Raji (cell line): Measurements from ENCODE around the gene CYP24A1.

Experiments used
- POLR2A ChIP-seq: IDR thresholded peaks from 2 replicates; pipeline ENCODE4 v1.6.1; 2011; ENCODE audit warnings: low read depth, low read length, control low read depth; ENCODE audit not compliant: insufficient read depth

The CYP24A1 gene

GRCh38 chr20:54173653-54174456, at the start of gene CYP24A1:
TSS of gene CYP24A1 (minus strand) at chr20:54173986. CDS start at chr20:54173579, 407 bp downstream.
- TF ChIP-seq POLR2A, result no peak

DNA sequence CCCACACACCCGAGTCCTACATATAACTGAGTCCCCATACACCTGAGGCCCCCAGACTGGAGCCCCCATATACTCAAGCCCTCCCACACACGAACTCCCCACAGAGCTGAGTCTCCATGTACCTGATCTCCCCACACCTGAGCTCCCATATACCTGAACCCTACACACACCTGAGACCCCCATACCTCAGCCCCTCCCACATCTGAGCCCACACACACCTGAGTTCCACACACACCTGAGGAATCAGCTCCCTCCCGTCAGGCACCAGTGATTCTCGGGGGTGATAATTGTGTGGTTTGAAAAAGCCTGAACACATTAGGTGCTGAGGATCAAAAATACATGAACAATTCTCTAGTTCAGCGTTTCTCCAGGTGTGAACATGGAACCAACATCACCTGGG, 49.5 kb upstream of the CYP24A1 start:
- no peak for TF ChIP-seq POLR2A

DNA sequence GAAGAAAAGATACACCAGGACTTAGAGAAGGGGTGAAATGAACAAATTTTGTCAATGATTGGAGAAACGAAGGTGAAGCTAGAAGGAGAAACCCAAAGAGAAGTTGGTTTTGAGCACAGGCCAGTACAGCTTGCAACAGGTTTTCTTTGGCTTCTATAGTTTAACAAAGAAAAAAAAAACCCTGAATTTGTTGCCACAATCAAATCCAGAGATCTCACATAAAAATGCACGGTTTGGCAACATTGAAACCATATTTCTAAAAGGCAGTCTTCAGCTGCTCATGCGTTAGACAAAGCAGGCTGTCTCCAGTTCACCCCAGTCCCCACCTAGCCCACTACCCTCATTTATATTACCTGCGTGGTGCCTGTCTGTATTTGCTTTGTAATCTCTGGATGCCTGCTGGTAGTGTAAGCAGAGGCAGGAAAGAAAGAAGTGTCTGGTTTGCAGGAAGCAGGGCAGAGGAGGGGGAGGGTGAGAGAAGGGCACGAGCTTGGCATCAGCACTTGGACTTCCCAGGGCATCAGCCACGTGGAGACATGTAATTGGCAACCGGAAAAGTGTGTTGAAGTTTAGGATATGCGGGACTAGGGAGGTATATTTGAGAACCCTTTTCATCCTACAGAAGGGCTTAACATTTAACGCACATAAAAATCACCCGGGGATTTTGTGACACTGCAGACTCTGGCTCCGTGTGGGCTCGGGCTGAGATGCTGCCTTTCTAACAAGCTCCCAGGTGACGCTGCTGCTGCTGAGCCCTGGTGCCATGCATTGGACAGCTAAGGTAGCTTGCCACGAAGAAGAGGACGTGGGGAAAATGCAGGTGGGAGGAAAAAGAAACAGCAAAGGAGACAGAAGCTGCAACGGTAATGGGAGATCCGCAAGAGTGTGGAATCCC, 48.5 kb upstream of the CYP24A1 start:
- TF ChIP-seq POLR2A, result no peak

DNA sequence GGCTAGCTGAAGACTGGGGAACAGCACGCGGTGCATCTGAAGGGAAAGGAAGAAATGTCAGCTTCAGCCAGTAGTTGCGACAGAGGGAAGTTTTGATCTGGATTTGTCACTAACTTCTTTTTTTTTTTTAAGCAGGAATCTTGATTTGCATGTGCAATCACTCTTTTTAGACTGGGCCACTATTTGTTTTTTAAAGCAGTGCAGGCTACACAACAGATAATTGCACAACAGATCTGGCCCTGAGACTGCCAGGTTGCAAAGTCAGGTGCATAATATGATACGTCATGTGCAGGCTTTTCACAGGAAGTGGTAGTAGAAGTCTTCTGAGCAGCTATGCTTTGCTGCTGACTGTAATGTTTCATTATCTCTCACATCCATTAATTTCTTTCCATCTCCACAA, 47.6 kb upstream of the CYP24A1 start:
- TF ChIP-seq POLR2A, result no peak

- no peak for TF ChIP-seq POLR2A
Measured at GRCh38 chr20:54220722-54221121, 46.9 kb upstream of the CYP24A1 start.

- TF ChIP-seq POLR2A, result no peak
Measured at GRCh38 chr20:54219751-54220426, 46.1 kb upstream of the CYP24A1 start.

- TF ChIP-seq POLR2A, result no peak
Measured at GRCh38 chr20:54218470-54218869, 44.7 kb upstream of the CYP24A1 start.

- TF ChIP-seq POLR2A, result no peak
Measured at GRCh38 chr20:54217762-54218161, 44.0 kb upstream of the CYP24A1 start.

GRCh38 chr20:54215157-54215789, 41.5 kb upstream of the CYP24A1 start:
- TF ChIP-seq POLR2A, result no peak

DNA sequence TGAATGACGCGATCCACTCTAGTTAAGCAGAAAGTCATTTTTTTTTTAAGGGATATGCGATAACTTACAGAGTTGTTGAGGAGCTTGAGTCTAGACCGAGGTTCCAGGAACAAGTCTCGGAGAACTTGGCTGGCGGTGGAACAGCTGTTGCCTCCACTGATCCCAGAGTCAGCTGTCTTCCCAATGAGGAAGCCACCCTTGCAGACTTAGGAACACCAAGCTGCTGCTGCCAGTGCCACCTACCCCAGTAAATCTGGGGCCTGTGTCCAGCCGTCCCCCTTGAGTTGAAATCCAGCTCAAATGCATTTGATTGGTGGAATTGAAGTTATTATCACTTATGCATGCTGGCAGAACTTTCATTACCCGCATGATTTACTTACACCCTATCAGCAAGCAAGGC, 40.8 kb upstream of the CYP24A1 start:
- TF ChIP-seq POLR2A, result no peak

DNA sequence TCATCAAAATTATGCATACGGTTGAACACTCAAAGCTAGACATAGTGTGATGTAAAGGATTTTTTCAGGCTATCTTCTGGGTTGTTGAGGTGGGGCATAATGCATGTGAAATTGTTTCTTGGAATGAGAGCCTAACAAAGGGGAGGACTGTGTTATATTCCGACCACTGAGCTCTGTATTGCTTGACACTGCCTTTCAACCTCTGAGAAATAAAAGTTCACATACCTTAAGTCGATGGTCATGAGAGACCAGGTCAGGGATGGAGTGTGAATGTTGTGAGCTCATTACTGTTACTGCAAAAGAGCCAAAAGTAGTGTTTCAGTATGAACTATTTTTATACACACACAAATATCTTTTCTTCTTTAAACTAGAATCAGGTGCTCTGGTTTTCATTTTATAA, 39.1 kb upstream of the CYP24A1 start:
- no peak for TF ChIP-seq POLR2A

- no peak for TF ChIP-seq POLR2A
Measured at GRCh38 chr20:54212226-54212625, 38.4 kb upstream of the CYP24A1 start.

GRCh38 chr20:54209216-54209813, 35.5 kb upstream of the CYP24A1 start:
- no peak for TF ChIP-seq POLR2A

DNA sequence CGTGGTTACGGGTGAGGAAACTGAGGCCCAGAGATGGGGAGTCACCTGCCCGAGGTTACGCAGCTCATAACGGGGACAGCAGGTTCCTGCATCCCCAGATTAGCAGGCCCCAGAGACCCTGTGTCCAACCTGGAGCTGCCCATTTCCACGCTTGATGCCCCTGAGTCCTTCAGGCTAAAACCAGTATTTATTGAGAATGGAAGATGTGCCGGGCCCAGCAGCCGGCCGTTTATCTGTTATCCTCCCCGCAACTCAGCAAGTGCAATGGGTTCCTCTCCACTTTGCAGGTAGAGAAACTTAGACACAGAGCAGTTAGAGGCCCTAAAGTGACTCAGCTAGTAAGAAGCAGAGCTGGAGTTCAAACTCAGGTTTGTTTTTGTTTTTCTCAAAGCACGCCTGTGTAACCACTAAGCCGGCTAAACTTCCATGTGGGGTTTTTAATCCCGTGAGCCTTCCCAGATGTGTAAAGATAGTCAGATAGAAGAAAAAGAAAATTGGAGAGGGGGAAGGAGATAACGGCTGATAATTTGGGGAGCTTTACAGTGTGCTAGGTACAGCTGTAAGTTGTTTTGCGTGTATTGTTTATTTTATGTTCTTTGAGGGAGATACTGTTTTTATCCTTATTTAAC, 34.9 kb upstream of the CYP24A1 start:
- TF ChIP-seq POLR2A, result no peak
